ENCODE data around the gene LRRC25.
A peak's percentile ranks its signal among the peaks of the same experiment; 100 is the strongest.
"Not testable (repeated sequence)": the region's sequence is repeated elsewhere in the genome, so short reads cannot be mapped to it uniquely, and the experiment has no call there.

Gene LRRC25

DNA sequence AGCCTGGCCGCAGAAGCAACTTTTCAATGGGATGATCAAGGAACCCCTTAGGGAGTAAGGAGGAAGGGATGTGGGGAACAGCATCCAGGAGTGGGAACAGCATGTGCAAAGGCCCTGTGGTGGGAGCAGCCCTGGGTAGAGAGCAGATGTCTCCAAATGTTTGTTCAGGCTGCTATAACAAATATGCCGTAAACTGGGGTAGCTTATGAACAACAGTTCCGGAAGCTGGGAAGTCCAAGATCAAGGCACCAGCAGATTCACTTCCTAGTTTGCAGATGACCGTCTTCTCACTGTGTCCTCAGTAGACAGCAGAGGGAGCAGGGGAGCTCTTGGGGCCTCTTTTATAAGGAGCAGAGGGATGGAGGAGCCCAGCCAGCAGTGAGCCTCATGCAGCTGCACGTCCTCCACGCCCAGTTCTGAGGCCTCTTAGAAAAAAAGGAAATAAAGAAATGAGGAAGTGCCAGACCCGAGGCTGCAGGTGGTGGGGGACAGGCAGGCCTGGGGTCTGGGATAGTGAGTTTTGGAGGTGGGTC lies 4.2 kb upstream of the LRRC25 start:
- no peak for DNase-seq

DNA sequence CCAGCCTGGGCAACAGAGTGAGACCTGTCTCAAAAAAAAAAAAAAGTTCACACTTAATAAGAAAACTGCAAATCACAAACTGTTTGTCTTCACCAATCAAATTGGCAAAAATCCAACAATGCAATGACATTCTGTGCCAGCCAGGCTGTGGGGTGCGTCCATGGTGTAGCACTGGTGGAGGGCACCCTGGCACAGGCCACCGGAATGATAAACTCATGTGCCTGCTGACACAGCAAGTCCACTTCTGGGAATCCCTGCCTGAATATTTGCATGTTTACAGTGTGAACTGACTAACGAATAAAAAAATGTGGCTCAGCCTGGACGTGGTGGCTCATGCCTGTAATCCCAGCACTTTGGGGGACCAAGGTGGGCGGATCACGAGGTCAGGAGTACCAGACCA lies 1.6 kb upstream of the LRRC25 start:
- no peak for DNase-seq

DNA sequence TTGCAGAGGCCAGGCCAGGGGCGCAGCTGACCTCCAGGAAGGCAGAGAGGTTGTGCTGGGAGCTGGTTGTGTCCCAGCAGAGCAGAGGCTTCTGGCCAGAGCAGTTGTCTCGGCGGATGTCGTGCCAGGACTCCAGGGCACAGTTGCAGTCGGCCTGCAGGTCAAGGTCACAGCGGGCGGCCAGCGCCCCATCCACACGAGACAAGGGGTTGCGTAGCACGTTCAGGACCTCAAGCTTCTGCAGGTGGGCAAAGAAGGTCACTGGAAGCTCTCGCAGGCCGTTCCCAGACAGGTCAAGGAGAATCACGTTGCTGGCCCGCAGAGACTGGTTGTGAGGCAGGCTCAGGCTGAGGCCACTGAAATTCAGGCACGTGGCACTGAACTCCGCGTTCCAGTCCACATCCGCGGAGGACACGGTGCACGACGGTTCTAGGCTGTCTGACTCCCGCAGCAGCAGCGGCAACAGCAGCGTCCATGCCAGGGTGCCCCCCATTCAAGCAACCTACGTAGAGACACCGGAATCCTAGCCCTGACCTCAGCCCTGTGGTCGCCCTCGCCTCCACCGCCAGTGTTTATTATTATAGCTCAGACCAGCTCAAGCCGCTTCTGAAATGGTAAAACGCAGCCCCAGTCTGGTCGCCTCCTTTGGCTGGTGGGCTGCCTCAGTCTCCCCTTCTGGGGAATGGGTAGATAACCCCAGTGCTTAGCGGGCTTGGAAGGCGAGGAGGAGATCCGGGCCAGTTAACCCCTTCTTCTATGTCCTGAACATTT lies 766 bp downstream of the LRRC25 start:
- DNase-seq: no peak

DNA sequence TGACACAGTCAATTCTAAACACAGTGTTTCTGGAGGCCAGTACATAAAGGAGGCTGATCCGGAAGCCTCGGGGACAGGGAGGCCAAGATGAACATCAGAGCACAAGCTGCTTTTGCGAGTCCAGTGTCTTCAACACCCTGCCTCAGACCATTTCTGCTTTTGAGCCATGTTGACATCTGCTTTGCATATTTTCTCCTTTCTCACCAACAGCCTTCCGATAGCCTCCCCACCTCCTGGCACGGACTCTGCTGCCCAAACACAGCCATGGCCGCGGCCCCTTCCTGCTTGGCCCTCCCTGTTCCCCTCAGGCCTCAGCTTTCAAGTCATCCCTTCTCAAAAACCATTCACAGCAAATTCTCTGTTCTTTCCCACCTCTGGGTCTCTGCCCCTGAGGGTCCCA lies 3.6 kb downstream of the LRRC25 start:
- no peak for DNase-seq

DNA sequence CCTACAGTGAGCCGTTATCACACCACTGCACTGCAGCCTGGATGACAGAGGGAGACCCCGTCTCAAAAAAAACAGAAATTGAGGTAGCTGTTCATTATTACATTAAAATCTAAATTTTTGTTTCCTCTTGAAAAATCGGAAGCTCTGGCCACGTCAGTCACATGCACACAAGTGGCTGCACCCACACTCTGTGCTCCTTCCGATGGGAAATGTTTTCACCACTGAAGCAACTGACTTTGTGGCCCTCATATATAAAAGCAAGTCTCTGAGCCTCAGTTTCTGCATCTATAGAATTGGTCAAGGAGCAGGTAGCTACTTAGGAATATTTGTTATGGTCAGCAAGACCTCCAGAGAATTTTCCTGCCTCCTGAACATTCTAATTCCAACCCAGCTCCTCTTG lies 4.5 kb downstream of the LRRC25 start:
- no peak for DNase-seq

DNA sequence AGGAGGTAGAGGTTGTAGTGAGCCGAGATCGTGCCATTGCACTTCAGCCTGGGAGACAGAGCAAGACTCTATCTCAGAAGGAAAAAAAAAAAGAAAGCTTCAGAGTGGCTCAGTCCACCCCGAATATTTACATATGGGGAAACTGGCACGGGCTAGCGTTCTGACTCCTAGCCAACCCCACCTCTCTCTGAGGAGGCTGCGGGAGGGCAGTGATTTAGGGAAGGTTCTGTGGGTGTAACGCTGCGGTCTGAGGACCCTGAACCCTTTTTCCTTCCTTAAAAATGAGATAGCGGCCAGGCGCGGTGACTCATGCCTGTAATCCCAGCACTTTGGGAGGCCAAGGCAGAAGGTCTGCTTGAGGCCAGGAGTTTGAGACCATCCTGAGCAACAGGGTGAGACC lies 5.0 kb downstream of the LRRC25 start:
- DNase-seq: no peak

DNA sequence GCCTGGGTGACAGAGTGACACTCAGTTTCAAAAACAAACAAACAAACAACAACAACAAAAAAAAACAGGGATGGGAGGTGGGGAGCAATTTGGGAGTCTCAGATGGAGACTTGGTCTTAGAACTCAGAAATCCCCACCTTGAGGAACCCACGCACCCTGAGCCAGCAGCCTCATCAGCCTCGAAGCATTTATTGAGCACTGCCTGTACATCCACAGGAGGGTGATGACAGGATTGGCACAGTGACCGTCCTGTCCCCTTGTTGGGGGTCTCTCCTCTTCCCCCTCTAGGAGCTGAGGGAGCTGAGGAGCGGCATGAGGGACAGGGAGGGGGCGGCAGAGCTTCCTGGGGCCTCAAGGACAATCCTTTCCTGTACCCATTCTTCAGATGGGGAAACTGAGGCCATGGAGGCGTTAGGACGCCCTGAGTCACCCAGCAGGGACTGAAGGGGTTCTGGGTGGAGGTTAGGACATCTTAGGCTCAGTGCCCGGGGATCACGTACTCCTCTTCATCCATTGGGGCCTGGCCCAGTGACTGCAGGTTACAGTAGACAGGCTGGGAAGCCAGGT lies 5.8 kb downstream of the LRRC25 start:
- DNase-seq: no peak

DNA sequence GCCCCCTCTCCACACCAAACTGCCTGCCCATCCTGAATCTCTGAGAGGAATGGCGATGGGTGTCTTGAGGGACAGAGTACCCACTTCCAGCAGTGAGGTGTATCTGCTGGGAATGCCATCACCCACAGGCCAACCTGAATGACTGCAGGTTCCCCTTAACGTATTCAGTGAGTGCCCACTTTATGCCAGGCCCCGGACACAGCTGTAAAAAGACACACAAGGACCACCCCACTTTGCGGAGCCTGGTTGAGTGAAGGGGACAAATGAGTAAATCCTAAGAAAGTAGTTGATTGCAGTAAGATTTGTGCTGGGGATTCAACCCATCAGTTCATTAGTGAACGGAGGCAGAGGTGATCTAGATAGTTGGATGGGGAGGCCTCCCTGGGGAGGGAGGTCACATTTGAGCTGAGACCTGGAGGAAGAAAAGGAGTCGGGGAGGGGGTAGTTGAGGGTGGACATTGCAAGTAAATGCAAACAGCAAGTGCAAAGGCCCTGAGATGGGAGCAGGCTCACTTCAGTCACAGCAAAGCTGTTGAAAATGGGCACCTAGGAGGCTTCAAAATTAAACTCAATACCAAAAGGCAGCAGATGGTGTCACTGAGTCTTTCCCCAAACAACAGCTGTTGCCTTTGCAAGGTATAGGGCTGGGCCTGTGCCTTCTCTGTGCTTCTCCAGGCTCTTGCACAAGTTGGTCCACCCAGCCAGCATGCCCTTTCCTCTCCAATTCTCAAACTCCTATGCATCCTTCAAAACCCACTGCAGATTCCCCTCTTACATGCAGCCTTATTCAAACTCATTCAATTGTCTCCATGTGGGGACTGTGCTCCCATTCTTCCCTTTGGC lies 7.1 kb downstream of the LRRC25 start:
- no peak for DNase-seq

DNA sequence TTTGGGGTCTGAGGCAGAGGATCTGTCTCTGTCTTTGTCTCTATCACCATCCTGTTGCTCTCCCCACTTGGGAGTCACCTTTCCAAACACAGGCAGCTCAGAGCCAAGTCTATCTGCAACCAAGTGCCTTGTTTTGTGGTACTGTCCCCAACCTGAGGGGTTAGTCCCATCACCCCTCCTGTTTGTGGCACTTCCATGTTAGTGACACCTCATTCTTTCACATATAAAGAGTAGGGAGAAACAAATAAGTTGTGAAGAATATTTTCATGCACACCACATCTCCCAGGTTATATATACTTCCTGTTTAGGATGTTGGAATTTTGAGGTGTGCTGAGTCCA lies 7.7 kb downstream of the LRRC25 start:
- no peak for DNase-seq

DNA sequence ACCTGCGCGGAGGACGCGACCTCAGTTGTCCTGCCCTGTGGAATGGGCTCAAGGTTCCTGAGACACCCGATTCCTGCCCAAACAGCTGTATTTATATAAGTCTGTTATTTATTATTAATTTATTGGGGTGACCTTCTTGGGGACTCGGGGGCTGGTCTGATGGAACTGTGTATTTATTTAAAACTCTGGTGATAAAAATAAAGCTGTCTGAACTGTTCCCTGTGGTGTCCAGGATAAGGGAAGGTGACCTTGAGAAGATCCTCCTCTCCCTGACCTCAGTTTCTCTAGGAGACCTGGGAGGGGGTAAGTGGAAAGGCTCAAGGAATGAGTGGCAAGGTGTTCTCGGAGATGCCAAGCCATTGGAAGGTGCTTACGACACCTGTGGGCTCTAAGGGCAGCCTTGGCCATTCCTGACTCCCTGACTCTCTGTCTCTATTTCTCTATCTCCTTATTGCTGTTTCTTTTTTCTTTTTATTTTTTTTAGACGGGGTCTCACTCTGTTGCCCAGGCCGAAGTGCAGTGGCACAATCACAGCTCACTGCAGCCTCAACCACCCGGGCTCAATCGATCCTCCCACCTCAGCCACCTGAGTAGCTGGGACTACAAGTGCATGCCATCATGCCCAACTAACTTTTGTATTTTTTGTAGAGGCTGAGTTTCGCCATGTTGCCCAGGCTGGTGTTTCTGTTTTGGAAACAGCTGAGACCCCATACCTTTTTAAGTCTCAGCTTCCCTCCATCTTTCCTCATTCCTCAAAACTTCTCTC lies 8.3 kb downstream of the LRRC25 start:
- no peak for DNase-seq

DNA sequence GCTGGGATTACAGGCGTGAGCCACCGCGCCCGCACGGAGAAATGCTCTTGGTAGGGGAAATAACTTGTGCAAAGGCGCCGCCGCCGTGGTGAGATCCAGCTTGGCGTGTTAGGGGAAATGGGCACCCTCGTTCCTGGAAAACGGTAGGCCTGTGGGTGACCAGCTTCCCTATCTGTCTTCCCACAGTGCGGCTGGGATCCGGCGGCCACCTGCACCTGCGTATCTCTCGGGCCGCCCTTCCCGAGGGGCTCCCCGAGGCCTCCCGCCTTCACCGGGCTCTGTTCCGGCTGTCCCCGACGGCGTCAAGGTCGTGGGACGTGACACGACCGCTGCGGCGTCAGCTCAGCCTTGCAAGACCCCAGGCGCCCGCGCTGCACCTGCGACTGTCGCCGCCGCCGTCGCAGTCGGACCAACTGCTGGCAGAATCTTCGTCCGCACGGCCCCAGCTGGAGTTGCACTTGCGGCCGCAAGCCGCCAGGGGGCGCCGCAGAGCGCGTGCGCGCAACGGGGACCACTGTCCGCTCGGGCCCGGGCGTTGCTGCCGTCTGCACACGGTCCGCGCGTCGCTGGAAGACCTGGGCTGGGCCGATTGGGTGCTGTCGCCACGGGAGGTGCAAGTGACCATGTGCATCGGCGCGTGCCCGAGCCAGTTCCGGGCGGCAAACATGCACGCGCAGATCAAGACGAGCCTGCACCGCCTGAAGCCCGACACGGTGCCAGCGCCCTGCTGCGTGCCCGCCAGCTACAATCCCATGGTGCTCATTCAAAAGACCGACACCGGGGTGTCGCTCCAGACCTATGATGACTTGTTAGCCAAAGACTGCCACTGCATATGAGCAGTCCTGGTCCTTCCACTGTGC lies 9.1 kb downstream of the LRRC25 start:
- peak; percentile 36 to 78 (median 67) for DNase-seq

DNA sequence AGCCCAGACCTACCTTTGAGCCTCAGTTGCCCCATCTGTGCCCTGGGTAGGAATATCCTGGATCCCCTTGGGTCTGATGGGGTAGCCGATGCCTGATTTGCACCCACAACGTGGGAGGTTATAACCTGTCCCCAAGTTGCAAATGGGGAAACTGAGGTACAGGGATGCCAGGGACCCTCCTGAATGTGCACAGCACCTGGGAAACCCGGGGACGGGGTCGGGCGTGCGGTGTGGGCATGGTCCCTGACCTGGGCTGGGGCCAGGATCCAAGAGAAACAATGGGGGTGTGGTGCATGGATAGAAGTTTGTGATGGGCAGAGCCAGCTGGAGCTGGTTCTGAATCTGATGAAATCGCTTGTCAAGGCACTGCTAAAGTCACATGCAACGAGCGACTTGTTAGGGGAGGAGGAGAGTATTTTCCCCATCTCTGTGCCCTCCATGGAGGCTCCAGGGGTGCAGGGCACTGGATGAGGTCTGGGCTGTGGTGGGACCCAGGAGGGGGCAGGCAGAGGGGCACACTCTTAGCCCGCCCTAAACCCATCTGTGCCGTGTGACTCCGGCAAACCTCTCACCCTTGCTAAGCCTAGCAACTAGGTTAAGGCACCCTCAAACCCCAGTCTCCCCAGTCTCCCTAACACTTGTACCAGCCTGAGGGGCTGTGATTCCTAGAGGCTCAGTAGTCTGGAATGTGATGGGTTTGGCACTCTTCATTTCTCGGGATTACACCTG lies 10.7 kb downstream of the LRRC25 start:
- no peak for DNase-seq

DNA sequence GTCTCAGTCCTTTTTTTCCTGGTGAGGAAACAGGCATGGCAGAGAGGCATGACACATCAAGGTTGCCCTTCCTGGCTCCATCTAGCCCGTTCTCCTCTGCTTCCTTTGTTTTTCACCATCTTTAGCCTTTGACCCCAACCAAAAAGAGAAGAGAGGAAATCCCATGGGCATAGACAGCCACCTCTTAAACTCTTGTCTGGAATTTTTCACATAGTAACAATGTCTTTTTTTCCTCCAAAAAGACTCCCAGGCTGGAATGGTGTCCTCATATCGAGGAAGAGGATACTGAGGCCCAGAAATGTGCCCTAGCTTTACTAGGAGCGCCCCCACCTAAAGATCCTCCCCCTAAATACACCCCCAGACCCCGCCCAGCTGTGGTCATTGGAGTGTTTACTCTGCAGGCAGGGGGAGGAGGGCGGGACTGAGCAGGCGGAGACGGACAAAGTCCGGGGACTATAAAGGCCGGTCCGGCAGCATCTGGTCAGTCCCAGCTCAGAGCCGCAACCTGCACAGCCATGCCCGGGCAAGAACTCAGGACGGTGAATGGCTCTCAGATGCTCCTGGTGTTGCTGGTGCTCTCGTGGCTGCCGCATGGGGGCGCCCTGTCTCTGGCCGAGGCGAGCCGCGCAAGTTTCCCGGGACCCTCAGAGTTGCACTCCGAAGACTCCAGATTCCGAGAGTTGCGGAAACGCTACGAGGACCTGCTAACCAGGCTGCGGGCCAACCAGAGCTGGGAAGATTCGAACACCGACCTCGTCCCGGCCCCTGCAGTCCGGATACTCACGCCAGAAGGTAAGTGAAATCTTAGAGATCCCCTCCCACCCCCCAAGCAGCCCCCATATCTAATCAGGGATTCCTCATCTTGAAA lies 11.5 kb downstream of the LRRC25 start, which contains the start of gene GDF15:
Gene GDF15 (plus strand): TSS at position 484 of the 868 bp plus-strand sequence. CDS start 32 bp downstream, at position 516.
- DNase-seq: peak in 1 of 6 experiments; percentile 7

DNA sequence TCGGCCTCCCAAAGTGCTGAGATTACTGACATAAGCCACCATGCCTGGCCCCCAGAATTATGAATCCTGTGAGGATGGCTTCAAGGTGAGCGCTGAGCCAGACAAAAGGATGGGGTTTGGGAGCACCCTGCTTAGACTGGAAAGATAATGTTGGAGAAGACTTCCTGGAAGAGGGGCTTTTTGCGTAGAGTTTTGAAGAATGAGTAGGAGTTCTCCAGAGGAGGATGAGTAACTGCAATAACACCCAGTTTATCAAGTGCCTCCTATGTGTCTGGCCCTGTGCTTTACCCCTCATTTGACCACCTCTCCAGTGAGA lies 12.1 kb downstream of the LRRC25 start:
- no peak for DNase-seq

DNA sequence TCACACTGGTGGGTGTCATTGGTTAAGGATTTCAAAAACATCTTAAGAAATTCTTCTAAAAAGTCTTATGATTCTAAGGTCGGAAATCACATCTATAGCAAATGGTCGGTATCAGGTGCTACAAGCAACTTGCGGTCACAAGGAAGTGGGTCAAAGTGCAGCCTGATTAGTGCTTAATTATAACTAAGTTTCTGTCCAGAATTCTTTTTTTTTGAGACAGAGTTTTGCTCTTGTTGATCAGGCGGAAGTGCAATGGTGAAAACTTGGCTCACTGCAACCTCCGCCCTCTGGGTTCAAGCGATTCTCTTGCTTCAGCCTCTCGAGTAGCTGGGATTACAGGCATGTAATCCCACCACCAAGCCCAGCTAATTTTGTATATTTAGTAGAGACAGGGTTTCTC lies 12.6 kb downstream of the LRRC25 start:
- no peak for DNase-seq

DNA sequence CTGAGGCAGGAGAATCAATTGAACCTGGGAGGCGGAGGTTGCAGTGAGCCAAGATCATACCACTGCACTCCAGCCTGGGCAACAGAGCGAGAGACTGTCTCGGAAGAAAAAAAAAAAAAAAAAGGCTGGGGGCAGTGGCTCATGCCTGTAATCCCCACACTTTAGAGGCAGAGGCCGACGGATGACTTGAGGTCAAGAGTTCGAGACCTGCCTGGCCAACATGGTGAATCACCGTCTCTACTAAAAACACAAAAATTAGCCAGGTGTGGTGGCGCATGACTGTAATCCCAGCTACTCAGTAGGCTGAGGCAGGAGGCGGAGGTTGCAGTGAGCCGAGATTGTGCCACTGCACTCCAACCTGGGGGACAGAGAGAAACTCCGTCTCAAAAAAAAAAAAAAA lies 13.8 kb downstream of the LRRC25 start:
- DNase-seq: not testable (repeated sequence)

DNA sequence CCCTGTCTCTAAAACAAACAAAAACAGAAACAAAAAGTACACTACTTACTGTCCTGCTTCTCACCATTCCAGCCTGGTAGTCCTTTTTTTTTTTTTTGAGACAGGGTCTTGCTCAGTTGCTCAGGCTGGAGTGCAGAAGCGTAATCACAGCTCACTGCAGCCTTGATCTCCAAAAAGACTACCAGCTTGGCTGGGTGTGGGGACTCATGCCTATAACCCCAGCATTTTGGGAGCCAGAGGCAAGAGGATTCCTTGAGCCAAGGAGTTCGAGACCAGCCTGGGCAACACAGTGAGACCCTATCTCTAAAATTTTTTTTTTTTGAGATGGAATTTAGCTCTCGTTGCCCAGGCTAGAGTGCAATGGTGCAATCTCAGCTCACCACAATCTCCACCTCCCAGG lies 16.6 kb downstream of the LRRC25 start:
- DNase-seq: no peak

DNA sequence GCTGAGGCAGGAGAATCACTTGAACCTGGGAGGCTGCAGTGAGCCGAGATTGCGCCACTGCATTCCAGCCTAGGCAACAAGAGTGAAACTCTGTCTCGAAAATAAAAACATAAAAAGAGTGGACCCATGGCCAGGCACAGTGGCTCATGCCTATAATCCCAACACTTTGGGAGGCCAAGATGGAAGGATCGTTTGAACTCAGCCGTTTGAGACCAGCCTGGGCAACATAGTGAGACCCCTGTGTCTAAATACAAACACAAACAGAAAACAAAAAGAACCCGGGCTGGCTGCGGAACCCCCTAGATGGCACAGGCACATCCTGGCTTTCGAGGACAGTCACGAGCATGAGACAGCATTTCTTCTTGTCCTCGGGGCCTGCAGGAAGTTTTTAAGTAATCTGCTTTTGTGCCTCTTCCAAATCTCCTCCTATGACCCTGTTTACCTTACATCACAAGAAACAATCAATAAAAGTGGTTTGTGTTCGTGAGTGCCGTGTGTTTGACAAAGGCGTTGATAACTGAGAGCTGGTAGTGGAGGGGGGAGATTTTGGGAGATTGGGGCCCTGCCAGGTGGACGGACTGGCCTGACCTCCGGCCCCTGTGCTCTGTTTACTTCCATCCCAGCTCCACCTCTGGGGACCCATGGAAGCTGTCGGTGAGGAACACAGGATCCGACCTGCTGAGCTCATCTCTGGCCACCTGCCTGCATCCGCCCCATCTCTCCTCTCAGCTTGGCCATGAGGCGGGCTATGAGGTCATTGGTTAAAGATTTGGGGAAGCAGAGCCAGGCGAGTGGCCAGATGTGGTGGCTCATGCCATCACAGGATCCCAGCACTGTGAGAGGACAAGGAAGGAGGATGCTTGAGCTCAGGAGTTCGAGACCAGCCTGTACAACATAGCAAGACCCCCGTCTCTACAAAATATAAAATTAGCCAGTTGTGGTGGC lies 17.3 kb downstream of the LRRC25 start:
- DNase-seq: no peak

DNA sequence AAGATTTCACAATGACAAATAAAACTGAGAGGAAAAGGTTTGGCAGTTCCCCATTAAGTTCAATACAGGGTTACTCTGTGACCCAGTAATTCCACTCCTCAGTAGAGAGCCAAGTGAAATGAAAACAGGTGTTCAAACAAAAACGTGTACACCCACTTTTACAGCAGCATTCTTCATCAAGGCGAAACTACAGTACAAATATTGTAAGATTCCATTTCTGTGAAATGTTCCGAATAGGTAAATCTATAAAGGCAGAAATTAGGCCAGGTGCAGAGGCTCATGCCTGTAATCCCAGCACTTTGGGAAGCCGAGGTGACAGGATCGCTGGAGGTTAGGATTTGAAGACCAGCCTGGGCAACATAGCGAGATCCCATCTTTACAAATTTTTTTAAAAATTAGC lies 20.4 kb downstream of the LRRC25 start:
- DNase-seq: no peak
